SU-DHL-6 (cell line): Measurements from ENCODE around the gene NPBWR2.

Experiments
- H2AFZ ChIP-seq: fragments of 200-600 bp; sonication (generic); 2 replicates; pipeline ENCODE4 v1.6.1; 2014; ENCODE audit warnings: low read depth, mild to moderate bottlenecking, moderate library complexity, mixed read lengths, antibody characterized with exemption, low read length; ENCODE audit not compliant: severe bottlenecking
- H3F3A ChIP-seq: fragments of 200-600 bp; shearing (Covaris generic); 2 replicates; pipeline ENCODE4 v1.6.0; 2016; ENCODE audit warnings: antibody characterized with exemption, mild to moderate bottlenecking; ENCODE audit not compliant: insufficient read depth
- H3K27ac ChIP-seq: fragments of 200-600 bp; sonication (generic); 2 replicates; pipeline ENCODE4 v1.5.1; 2016; ENCODE audit warnings: low read depth, mild to moderate bottlenecking, low read length, moderate library complexity, mixed read lengths
- H3K27me3 ChIP-seq: fragments of 200-600 bp; sonication (generic), shearing (Covaris generic); 2 replicates; pipeline ENCODE4 v1.6.0; 2014; ENCODE audit warnings: mild to moderate bottlenecking, low read length
- H3K36me3 ChIP-seq: fragments of 200-600 bp; sonication (generic); 2 replicates; pipeline ENCODE4 v1.6.1; 2014; ENCODE audit warnings: mild to moderate bottlenecking, low read length, mixed read lengths
- H3K4me2 ChIP-seq: fragments of 300-600, 200-600 bp; shearing (Covaris generic), sonication (generic); 2 replicates; pipeline ENCODE4 v1.6.0; 2014; ENCODE audit warnings: low read length, low read depth, mild to moderate bottlenecking; ENCODE audit not compliant: poor library complexity, severe bottlenecking
- H3K4me3 ChIP-seq: fragments of 200-600 bp; sonication (generic); 2 replicates; pipeline ENCODE4 v1.5.1; 2014; ENCODE audit warnings: antibody characterized with exemption, low read length, mild to moderate bottlenecking, mixed read lengths; ENCODE audit not compliant: insufficient read depth, poor library complexity, severe bottlenecking
- H3K79me2 ChIP-seq: fragments of 200-600 bp; sonication (generic); 2 replicates; pipeline ENCODE4 v1.6.1; 2014; ENCODE audit warnings: mild to moderate bottlenecking, low read length, moderate library complexity; ENCODE audit not compliant: insufficient read depth
- H3K9ac ChIP-seq: fragments of 200-600 bp; sonication (generic); 2 replicates; pipeline ENCODE4 v1.7.0; 2014; ENCODE audit warnings: mild to moderate bottlenecking, low read length
- H3K9me2 ChIP-seq: fragments of 200-600 bp; sonication (generic); replicated peaks from 2 replicates; pipeline ENCODE4 v1.6.1; 2014; ENCODE audit warnings: low read length; ENCODE audit not compliant: insufficient read depth
- H3K9me3 ChIP-seq: fragments of 200-600 bp; sonication (generic); 2 replicates; pipeline ENCODE4 v1.6.1; 2014; ENCODE audit warnings: low read length, mixed read lengths; ENCODE audit not compliant: insufficient read depth
- H4K20me1 ChIP-seq: fragments of 200-600 bp; sonication (generic); 2 replicates; pipeline ENCODE4 v1.6.1; 2014; ENCODE audit warnings: low read depth, mild to moderate bottlenecking, antibody characterized with exemption, low read length, moderate library complexity, mixed read lengths
- CTCF ChIP-seq: fragments of 200-600 bp; sonication (generic); IDR thresholded peaks from one replicate; pipeline ENCODE4 v1.5.1; 2017; ENCODE audit warnings: antibody characterized with exemption, mild to moderate bottlenecking, low read length, moderate library complexity; ENCODE audit not compliant: insufficient read depth, poor library complexity, severe bottlenecking
- EZH2phosphoT487 ChIP-seq: fragments of 200-600 bp; sonication (generic), shearing (Covaris generic); conservative IDR thresholded peaks from 2 replicates; pipeline ENCODE4 v1.6.1; 2018; ENCODE audit warnings: mild to moderate bottlenecking, antibody characterized with exemption, low read length, moderate library complexity, mixed read lengths

The NPBWR2 gene

GRCh38 chr20:64069614-64070243 is 37.6 kb downstream of the NPBWR2 start:
- Histone ChIP-seq H4K20me1 (no peaks in the 10 kb centered on the region), H3K9me3 (no peaks in the 10 kb centered on the region), H3K36me3 (no peaks in the 10 kb centered on the region), H3K4me3 (no peak overlapping the region), H3K79me2 (no peaks in the 10 kb centered on the region), H3K27ac (no peak overlapping the region), H3K27me3 (no peaks in the 10 kb centered on the region), H2AFZ (no peak overlapping the region), H3F3A (no peaks in the 10 kb centered on the region), H3K9ac (no peak overlapping the region), H3K9me2 (no peaks in the 10 kb centered on the region), H3K4me2 (no peak overlapping the region)
- TF ChIP-seq EZH2phosphoT487 (no peak), CTCF (peak; percentile 85)

GRCh38 chr20:64069209-64069613 is 38.2 kb downstream of the NPBWR2 start:
- Histone ChIP-seq H3F3A (no peaks in the 10 kb centered on the region), H2AFZ (no peak overlapping the region), H3K36me3 (no peaks in the 10 kb centered on the region), H3K9ac (no peak overlapping the region), H3K9me3 (no peaks in the 10 kb centered on the region), H3K27ac (no peak overlapping the region), H3K4me2 (no peak overlapping the region), H3K4me3 (no peak overlapping the region), H3K9me2 (no peaks in the 10 kb centered on the region), H3K79me2 (no peaks in the 10 kb centered on the region), H3K27me3 (no peaks in the 10 kb centered on the region), H4K20me1 (no peaks in the 10 kb centered on the region)
- TF ChIP-seq CTCF (no peak), EZH2phosphoT487 (no peak)

GRCh38 chr20:64068386-64069208 is 38.8 kb downstream of the NPBWR2 start:
- no peak overlapping the region for H3K4me3 ChIP-seq
- no peaks in the 10 kb centered on the region for H4K20me1 ChIP-seq
- no peak overlapping the region for H3K4me2 ChIP-seq
- H3K36me3 ChIP-seq, result no peaks in the 10 kb centered on the region
- H3K9ac ChIP-seq, result no peak overlapping the region
- no peak for TF ChIP-seq EZH2phosphoT487
- TF ChIP-seq CTCF, result no peak
- H3K79me2 ChIP-seq, result no peaks in the 10 kb centered on the region
- no peak overlapping the region for H3K27ac ChIP-seq
- no peaks in the 10 kb centered on the region for H3K27me3 ChIP-seq
- no peaks in the 10 kb centered on the region for H3K9me2 ChIP-seq
- no peak overlapping the region for H2AFZ ChIP-seq
- H3F3A ChIP-seq, result no peaks in the 10 kb centered on the region
- no peaks in the 10 kb centered on the region for H3K9me3 ChIP-seq
